PC-9 (cell line): ENCODE measurements around the gene HEATR5A.

Source experiments
- EZH2 ChIP-seq: fragments of 200-600 bp; sonication (generic); IDR thresholded peaks from 2 replicates; pipeline ENCODE4 v1.8.0; 2017; ENCODE audit warnings: antibody characterized with exemption, low read depth
- TF ChIP-seq, protein P1 (sequence below): fragments of 200-600 bp; sonication (generic); conservative IDR thresholded peaks from 2 replicates; pipeline ENCODE4 v1.6.1; 2017; ENCODE audit warnings: mixed run types, antibody characterized with exemption, mild to moderate bottlenecking, moderate library complexity

DNA sequence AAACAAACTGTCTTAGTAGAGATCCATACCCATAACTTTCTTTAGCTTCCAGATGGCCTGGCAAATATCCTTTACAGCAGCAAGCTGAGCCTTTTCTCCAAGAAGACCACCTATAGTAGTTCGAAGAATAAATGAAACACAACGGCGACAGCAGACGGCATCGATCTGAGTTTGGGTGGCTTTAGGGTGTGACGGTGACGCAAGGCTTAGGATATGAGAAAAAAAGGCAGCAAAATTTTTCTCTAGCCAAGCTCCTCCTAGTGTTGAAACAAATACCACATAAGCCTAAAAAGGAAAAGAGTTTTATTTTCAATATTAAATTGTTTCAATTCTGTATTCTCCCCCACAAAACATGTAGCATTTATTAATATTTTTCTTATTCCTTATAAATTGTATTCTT is 33.3 kb downstream of the HEATR5A start:
- TF ChIP-seq, protein P1, sequence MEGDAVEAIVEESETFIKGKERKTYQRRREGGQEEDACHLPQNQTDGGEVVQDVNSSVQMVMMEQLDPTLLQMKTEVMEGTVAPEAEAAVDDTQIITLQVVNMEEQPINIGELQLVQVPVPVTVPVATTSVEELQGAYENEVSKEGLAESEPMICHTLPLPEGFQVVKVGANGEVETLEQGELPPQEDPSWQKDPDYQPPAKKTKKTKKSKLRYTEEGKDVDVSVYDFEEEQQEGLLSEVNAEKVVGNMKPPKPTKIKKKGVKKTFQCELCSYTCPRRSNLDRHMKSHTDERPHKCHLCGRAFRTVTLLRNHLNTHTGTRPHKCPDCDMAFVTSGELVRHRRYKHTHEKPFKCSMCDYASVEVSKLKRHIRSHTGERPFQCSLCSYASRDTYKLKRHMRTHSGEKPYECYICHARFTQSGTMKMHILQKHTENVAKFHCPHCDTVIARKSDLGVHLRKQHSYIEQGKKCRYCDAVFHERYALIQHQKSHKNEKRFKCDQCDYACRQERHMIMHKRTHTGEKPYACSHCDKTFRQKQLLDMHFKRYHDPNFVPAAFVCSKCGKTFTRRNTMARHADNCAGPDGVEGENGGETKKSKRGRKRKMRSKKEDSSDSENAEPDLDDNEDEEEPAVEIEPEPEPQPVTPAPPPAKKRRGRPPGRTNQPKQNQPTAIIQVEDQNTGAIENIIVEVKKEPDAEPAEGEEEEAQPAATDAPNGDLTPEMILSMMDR, result no peak
- TF ChIP-seq EZH2, result no peak
